HG03432 (cell line): ENCODE data around the gene RASA2.

Experiments
- ATAC-seq: cut with Tn5 transposase; IDR thresholded peaks from one replicate; pipeline ENCODE4 v1.9.1; 2021; ENCODE audit warnings: mild to moderate bottlenecking, moderate library complexity; ENCODE audit not compliant: unreplicated experiment

RASA2 gene

DNA sequence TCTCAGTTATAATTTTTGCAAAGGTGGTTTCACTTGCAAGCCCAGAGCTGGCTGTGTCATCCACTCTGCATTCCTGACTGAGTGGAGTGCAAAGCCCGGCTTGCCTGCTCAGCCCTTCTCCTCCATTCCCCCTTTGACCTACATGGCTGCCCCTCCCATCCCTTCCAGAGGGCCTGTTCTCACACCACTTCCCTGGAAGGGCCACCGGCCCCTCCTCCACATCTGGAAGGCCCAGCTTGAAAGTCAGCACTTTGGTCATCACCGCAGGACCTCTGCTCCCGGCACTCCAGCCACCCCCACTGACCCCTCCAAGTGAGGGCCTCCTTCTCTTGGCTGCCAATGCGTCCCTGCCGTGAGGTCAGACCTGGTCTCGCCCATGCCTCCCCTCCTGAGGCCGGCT lies 177.2 kb downstream of the RASA2 start:
- no peak for ATAC-seq
